Cardiac muscle cell (in vitro differentiated cells and primary cell): ENCODE data around the gene GIPC1. TPM values are rescaled to one million over a fixed set of nuclear protein-coding genes. Genes with fewer than 3 reads are reported as not detected.

ENCODE experiments used
- DNase-seq, 2 donors: peaks; one replicate each; pipeline versions ENCODE4 v3.0.0 to v3.0.0-alpha.2; 2010 to 2017; ENCODE audit warnings: low read depth in 1 of 2, low spot score in 1 of 2
- H3K27ac ChIP-seq: fragments of 200-600 bp; sonication (generic); 2 replicates; pipeline ENCODE4 v1.5.1; 2016
- H3K27me3 ChIP-seq: fragments of 200-600 bp; sonication (generic); 2 replicates; pipeline ENCODE4 v1.6.0; 2016; ENCODE audit warnings: control low read depth
- H3K36me3 ChIP-seq: fragments of 200-600 bp; sonication (generic); 2 replicates; pipeline ENCODE4 v1.5.1; 2016; ENCODE audit warnings: control low read depth
- H3K4me1 ChIP-seq: fragments of 200-600 bp; sonication (generic); 2 replicates; pipeline ENCODE4 v1.8.1; 2017; ENCODE audit warnings: low read depth, mild to moderate bottlenecking, mixed run types
- H3K4me3 ChIP-seq: fragments of 200-600 bp; sonication (generic); 2 replicates; pipeline ENCODE4 v1.5.1; 2016; ENCODE audit warnings: mild to moderate bottlenecking
- H3K9me3 ChIP-seq: fragments of 200-600 bp; sonication (generic); 2 replicates; pipeline ENCODE4 v1.5.1; 2017; ENCODE audit warnings: low read depth, mild to moderate bottlenecking, control low read depth
- CTCF ChIP-seq: IDR thresholded peaks from 2 replicates; pipeline ENCODE4 v1.5.1; 2012; ENCODE audit warnings: low read depth, mild to moderate bottlenecking, low read length
- polyA plus RNA-seq: library from polyadenylated mRNA; unstranded; fragments of >200 nt; fragmentation: Nextera tagmentation; extraction: Ambion mirVana; gene quantifications from 2 replicates; pipeline ENCODE4 v1.2.1, GENCODE V29; 2016
- total RNA-seq: library from RNA; depleted of rRNA; stranded (reverse); fragments of >200 nt; gene quantifications from 2 replicates; pipeline ENCODE4 v1.2.3, GENCODE V29; 2016

Gene GIPC1
- total and polyA plus RNA-seq, 2 experiments from 2014 or later: 133 to 145 TPM

- no peaks in the 10 kb centered on the region for H3K27me3 ChIP-seq
- no peaks in the 10 kb centered on the region for H3K36me3 ChIP-seq
- no peak overlapping the region for H3K27ac ChIP-seq
- H3K4me1 ChIP-seq: no peaks in the 10 kb centered on the region
- no peaks in the 10 kb centered on the region for H3K9me3 ChIP-seq
- TF ChIP-seq CTCF: no peak
- no peak for DNase-seq
- no peak overlapping the region for H3K4me3 ChIP-seq
These were observed 1.5 kb downstream of the GIPC1 start for GRCh38 chr19:14494411-14494810.

- H3K9me3 ChIP-seq: no peaks in the 10 kb centered on the region
- no peak overlapping the region for H3K4me3 ChIP-seq
- H3K4me1 ChIP-seq: no peaks in the 10 kb centered on the region
- no peak for TF ChIP-seq CTCF
- peaks cover 2% of the 10 kb centered on the region for H3K36me3 ChIP-seq
- no peaks in the 10 kb centered on the region for H3K27me3 ChIP-seq
- H3K27ac ChIP-seq: no peak overlapping the region
- no peak for DNase-seq
These were observed 3.1 kb downstream of the GIPC1 start for GRCh38 chr19:14492756-14493337.

- Histone ChIP-seq H3K9me3 (no peaks in the 10 kb centered on the region), H3K4me1 (no peaks in the 10 kb centered on the region), H3K36me3 (peaks cover 2% of the 10 kb centered on the region), H3K27ac (no peak overlapping the region), H3K27me3 (no peaks in the 10 kb centered on the region), H3K4me3 (no peak overlapping the region)
- no peak for TF ChIP-seq CTCF
- no peak for DNase-seq
These were observed 8.4 kb downstream of the GIPC1 start for GRCh38 chr19:14487370-14488125.

- no peak for DNase-seq
- no peak overlapping the region for H3K4me3 ChIP-seq
- H3K36me3 ChIP-seq: no peaks in the 10 kb centered on the region
- H3K9me3 ChIP-seq: no peaks in the 10 kb centered on the region
- no peak overlapping the region for H3K27ac ChIP-seq
- no peak for TF ChIP-seq CTCF
- no peaks in the 10 kb centered on the region for H3K27me3 ChIP-seq
- H3K4me1 ChIP-seq: no peaks in the 10 kb centered on the region
These were observed 13.6 kb downstream of the GIPC1 start for GRCh38 chr19:14482172-14482941.

- TF ChIP-seq CTCF: no peak
- Histone ChIP-seq H3K4me3 (no peak overlapping the region), H3K9me3 (no peaks in the 10 kb centered on the region), H3K4me1 (no peaks in the 10 kb centered on the region), H3K36me3 (no peaks in the 10 kb centered on the region), H3K27ac (no peak overlapping the region), H3K27me3 (no peaks in the 10 kb centered on the region)
- DNase-seq: no peak
These were observed 15.2 kb downstream of the GIPC1 start for GRCh38 chr19:14480700-14481079.
